SK-N-SH (cell line): ENCODE data around the gene ELOA. TPM values are rescaled to one million over a fixed set of nuclear protein-coding genes. Genes with fewer than 3 reads are reported as not detected.

Experiments
- CTCF ChIA-PET: fragments of 300-600, 350-600 bp; formaldehyde crosslinking; extraction: SDS; loops from one replicate; lab custom pipeline; 2021; lab: Yijun Ruan, JAX
- POLR2A ChIA-PET: fragments of 350-600 bp; sonication (Branson Sonifier 250); formaldehyde crosslinking; extraction: SDS; loops from one replicate; lab custom pipeline; 2020; ENCODE audit warnings: antibody characterized with exemption, inconsistent platforms; lab: Yijun Ruan, JAX
- DNase-seq: peaks from one replicate; pipeline ENCODE4 v3.0.0; 2012
- H2AFZ ChIP-seq: fragments of 200-600 bp; sonication (generic); 2 replicates; pipeline ENCODE4 v1.8.1; 2016; ENCODE audit warnings: antibody characterized with exemption, mild to moderate bottlenecking, low read depth
- H3F3A ChIP-seq: fragments of 200-600 bp; sonication (generic); replicated peaks from 2 replicates; pipeline ENCODE3; 2016; ENCODE audit warnings: antibody characterized with exemption, mild to moderate bottlenecking; ENCODE audit not compliant: insufficient read depth
- H3K27ac ChIP-seq, 2 experiments: fragments of 200-500 bp in 1 of 2; fragments of 200-600 bp in 1 of 2; sonication (Bioruptor generic) in 1 of 2; sonication (generic), shearing (Covaris generic) in 1 of 2; 2 replicates each; pipeline versions ENCODE4 v1.5.1 to v1.6.1; 2014 to 2016; ENCODE audit warnings: low read depth in 2 of 2, inconsistent platforms in 1 of 2, low read length in 1 of 2, mild to moderate bottlenecking in 1 of 2, mixed read lengths in 1 of 2
- H3K27me3 ChIP-seq: fragments of 200-600 bp; sonication (generic), shearing (Covaris generic); 2 replicates; pipeline ENCODE4 v1.6.1; 2016; ENCODE audit warnings: mixed run types; ENCODE audit not compliant: insufficient read depth
- H3K36me3 ChIP-seq, 2 experiments: fragments of 200-500 bp in 1 of 2; fragments of 200-600 bp in 1 of 2; sonication (Bioruptor generic) in 1 of 2; sonication (generic) in 1 of 2; replicated peaks in 1 of 2; 2 replicates each; pipeline versions ENCODE3 to v1.5.1; 2014 to 2016; ENCODE audit warnings: low read length in 1 of 2, mild to moderate bottlenecking in 1 of 2; ENCODE audit not compliant: insufficient read depth in 2 of 2, control insufficient read depth in 1 of 2
- H3K4me1 ChIP-seq, 2 experiments: fragments of 200-500 bp in 1 of 2; fragments of 200-600 bp in 1 of 2; sonication (Bioruptor generic) in 1 of 2; sonication (generic), shearing (Covaris generic) in 1 of 2; 2 replicates each; pipeline versions ENCODE4 v1.5.1 to v1.6.1; 2014 to 2016; ENCODE audit warnings: low read depth in 1 of 2, low read length in 1 of 2, mixed run types in 1 of 2; ENCODE audit not compliant: insufficient read depth in 2 of 2, control insufficient read depth in 1 of 2
- H3K4me2 ChIP-seq: fragments of 200-600 bp; sonication (generic), shearing (Covaris generic); 2 replicates; pipeline ENCODE4 v1.6.1; 2017; ENCODE audit warnings: mixed run types
- H3K4me3 ChIP-seq, 2 experiments: fragments of 200-500 bp in 1 of 2; fragments of 200-600 bp in 1 of 2; sonication (Bioruptor generic) in 1 of 2; sonication (generic), shearing (Covaris generic) in 1 of 2; 2 replicates each; pipeline versions ENCODE4 v1.5.1 to v1.8.1; 2014 to 2016; ENCODE audit warnings: low read depth in 2 of 2, inconsistent platforms in 1 of 2, low read length in 1 of 2, mild to moderate bottlenecking in 1 of 2, mixed read lengths in 1 of 2, moderate library complexity in 1 of 2
- H3K79me2 ChIP-seq: fragments of 200-600 bp; sonication (generic); 2 replicates; pipeline ENCODE4 v1.8.1; 2017; ENCODE audit warnings: mild to moderate bottlenecking; ENCODE audit not compliant: insufficient read depth
- H3K9ac ChIP-seq: fragments of 200-600 bp; sonication (generic); 2 replicates; pipeline ENCODE4 v1.6.1; 2017; ENCODE audit warnings: mixed run types
- H3K9me2 ChIP-seq: fragments of 200-600 bp; sonication (generic); 2 replicates; pipeline ENCODE4 v1.6.1; 2017; ENCODE audit warnings: mixed run types
- H3K9me3 ChIP-seq: fragments of 200-600 bp; sonication (generic); 2 replicates; pipeline ENCODE4 v1.6.1; 2017; ENCODE audit warnings: mixed run types, mild to moderate bottlenecking, moderate library complexity
- H4K20me1 ChIP-seq: fragments of 200-600 bp; sonication (generic); 2 replicates; pipeline ENCODE4 v1.6.1; 2017; ENCODE audit warnings: mild to moderate bottlenecking, mixed run types; ENCODE audit not compliant: insufficient read depth
- EP300 ChIP-seq, 2 experiments: IDR thresholded peaks; 2 replicates each; pipeline versions ENCODE4 v1.4.0 to v1.6.1; 2012; ENCODE audit warnings: borderline replicate concordance in 1 of 2, low read depth in 1 of 2, low read length in 1 of 2
- GATA2 ChIP-seq: sonication (generic); formaldehyde crosslinking; IDR thresholded peaks from 2 replicates; pipeline ENCODE4 v1.5.0; 2020; ENCODE audit warnings: mild to moderate bottlenecking, missing genetic modification reagents
- RAD21 ChIP-seq: IDR thresholded peaks from 2 replicates; pipeline ENCODE4 v1.6.1; 2012; ENCODE audit warnings: mild to moderate bottlenecking, low read length
- SMC3 ChIP-seq: IDR thresholded peaks from 2 replicates; pipeline ENCODE4 v1.6.1; 2012; ENCODE audit warnings: low read depth, low read length, improper control_type of control experiment
- TEAD4 ChIP-seq: IDR thresholded peaks from 2 replicates; pipeline ENCODE4 v1.4.0; 2012; ENCODE audit warnings: mild to moderate bottlenecking, borderline replicate concordance; ENCODE audit not compliant: insufficient read depth
- WGBS: methylation state at CpG from one replicate; pipeline ENCODE4 v1.1.6; 2017; ENCODE audit warnings: low lambda C conversion rate; 5-methylcytosine and 5-hydroxymethylcytosine counted together
- polyA plus RNA-seq, 3 experiments: library from polyadenylated mRNA; depleted of rRNA; stranded (reverse); fragments of >200 nt; gene quantifications; 2 replicates each; pipeline ENCODE4 v1.2.3, GENCODE V29; 2012
- TF ChIP-seq, protein P1 (sequence below): IDR thresholded peaks from 2 replicates; pipeline ENCODE4 v1.6.1; 2012; ENCODE audit warnings: mild to moderate bottlenecking, low read depth, low read length, moderate library complexity
- TF ChIP-seq, protein P2 (sequence below): IDR thresholded peaks from 2 replicates; pipeline ENCODE4; 2012
- TF ChIP-seq, protein P3 (sequence below): fragments of 200-600 bp; sonication (generic); IDR thresholded peaks from 2 replicates; pipeline ENCODE4 v1.6.1; 2017; ENCODE audit warnings: antibody characterized with exemption, mild to moderate bottlenecking, moderate library complexity

The ELOA gene
- polyA plus RNA-seq, 1 of the 3 experiments (the other 2 are of a cell fraction), result 14.5 TPM

DNA sequence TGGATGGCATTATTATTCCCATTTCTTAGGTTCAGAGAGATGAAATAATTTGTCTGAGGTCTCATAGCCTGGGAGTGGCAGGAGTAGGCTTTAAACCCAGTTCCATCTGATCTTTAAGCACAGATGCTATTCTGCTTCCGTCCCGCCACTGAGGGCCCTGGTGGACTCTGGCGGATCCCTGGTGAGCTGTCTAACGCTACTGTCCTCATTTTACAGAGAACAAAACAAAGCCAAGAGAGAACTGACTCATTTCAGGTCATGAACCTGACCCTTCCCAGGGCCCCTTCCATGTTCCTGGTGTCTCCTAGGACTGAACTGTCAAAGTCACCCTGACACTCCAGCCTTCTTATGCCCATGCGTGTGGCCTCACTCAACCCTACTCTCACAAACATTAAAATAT, 60.4 kb downstream of the ELOA start (continued):
- TF ChIP-seq, protein P1, sequence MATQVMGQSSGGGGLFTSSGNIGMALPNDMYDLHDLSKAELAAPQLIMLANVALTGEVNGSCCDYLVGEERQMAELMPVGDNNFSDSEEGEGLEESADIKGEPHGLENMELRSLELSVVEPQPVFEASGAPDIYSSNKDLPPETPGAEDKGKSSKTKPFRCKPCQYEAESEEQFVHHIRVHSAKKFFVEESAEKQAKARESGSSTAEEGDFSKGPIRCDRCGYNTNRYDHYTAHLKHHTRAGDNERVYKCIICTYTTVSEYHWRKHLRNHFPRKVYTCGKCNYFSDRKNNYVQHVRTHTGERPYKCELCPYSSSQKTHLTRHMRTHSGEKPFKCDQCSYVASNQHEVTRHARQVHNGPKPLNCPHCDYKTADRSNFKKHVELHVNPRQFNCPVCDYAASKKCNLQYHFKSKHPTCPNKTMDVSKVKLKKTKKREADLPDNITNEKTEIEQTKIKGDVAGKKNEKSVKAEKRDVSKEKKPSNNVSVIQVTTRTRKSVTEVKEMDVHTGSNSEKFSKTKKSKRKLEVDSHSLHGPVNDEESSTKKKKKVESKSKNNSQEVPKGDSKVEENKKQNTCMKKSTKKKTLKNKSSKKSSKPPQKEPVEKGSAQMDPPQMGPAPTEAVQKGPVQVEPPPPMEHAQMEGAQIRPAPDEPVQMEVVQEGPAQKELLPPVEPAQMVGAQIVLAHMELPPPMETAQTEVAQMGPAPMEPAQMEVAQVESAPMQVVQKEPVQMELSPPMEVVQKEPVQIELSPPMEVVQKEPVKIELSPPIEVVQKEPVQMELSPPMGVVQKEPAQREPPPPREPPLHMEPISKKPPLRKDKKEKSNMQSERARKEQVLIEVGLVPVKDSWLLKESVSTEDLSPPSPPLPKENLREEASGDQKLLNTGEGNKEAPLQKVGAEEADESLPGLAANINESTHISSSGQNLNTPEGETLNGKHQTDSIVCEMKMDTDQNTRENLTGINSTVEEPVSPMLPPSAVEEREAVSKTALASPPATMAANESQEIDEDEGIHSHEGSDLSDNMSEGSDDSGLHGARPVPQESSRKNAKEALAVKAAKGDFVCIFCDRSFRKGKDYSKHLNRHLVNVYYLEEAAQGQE, result no peak
- TF ChIP-seq EP300 (IDR thresholded peaks at IDR 0.05; ENCODE audit: borderline replicate concordance in 1 of 2, low read depth in 1 of 2, low read length in 1 of 2) (no peak), TEAD4 (no peak)
- TF ChIP-seq, protein P2, sequence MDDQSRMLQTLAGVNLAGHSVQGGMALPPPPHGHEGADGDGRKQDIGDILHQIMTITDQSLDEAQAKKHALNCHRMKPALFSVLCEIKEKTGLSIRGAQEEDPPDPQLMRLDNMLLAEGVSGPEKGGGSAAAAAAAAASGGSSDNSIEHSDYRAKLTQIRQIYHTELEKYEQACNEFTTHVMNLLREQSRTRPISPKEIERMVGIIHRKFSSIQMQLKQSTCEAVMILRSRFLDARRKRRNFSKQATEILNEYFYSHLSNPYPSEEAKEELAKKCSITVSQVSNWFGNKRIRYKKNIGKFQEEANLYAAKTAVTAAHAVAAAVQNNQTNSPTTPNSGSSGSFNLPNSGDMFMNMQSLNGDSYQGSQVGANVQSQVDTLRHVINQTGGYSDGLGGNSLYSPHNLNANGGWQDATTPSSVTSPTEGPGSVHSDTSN, result no peak

DNA sequence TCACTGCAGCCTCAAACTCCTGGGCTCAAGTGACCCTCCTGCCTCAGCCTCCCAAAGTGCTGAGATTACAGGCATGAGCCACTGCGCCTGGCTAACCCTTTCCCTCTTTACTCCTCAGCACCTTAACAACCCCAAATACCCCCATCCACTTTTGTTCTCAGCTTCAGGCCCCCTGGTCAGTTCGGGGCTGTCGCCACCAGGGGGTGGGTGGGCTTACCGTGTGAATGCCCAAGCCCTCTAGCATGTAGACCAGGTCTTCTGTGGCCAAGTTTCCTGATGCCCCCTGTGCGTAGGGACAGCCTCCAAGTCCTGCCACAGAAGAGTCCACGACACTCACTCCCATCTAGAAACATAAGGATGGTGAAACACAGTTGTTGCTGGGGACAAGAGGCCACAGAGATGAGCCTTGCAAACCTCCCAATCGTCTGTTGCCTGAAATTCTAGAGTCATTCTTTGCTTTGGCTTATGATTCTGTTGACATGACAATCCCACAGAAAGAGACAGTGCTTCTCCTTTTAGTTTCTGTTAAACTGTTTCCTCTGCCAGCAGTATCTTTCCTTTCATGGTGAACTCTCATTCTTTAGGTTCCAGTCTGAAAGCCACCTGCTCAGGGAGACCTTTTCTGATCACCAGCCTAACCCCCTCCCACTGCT, 61.0 kb downstream of the ELOA start:
- Histone ChIP-seq H3K4me2 (no peak overlapping the region), H3K27ac (no peak overlapping the region), H3K36me3 (no peaks in the 10 kb centered on the region), H3K79me2 (no peaks in the 10 kb centered on the region), H3K9me3 (no peaks in the 10 kb centered on the region), H3K9me2 (no peaks in the 10 kb centered on the region), H3K4me1 (peaks cover 5 to 23% of the 10 kb centered on the region in 2 experiments; a peak in 1 of 4 replicates), H4K20me1 (no peaks in the 10 kb centered on the region), H3K9ac (no peak overlapping the region), H2AFZ (no peak overlapping the region), H3F3A (peaks cover 9% of the 10 kb centered on the region), H3K4me3 (no peak overlapping the region)
- 61% methylated on average over 5 of the region's 7 CpGs for WGBS
- DNase-seq, result peak; percentile 48
- CTCF ChIA-PET, result interaction anchor here (1.0 to 4.3 kb wide), 2 partner anchors 25 to 112 kb away, joined by 3 to 26 read pairs; no protein-coding TSS in a partner anchor
- TF ChIP-seq, protein P3, sequence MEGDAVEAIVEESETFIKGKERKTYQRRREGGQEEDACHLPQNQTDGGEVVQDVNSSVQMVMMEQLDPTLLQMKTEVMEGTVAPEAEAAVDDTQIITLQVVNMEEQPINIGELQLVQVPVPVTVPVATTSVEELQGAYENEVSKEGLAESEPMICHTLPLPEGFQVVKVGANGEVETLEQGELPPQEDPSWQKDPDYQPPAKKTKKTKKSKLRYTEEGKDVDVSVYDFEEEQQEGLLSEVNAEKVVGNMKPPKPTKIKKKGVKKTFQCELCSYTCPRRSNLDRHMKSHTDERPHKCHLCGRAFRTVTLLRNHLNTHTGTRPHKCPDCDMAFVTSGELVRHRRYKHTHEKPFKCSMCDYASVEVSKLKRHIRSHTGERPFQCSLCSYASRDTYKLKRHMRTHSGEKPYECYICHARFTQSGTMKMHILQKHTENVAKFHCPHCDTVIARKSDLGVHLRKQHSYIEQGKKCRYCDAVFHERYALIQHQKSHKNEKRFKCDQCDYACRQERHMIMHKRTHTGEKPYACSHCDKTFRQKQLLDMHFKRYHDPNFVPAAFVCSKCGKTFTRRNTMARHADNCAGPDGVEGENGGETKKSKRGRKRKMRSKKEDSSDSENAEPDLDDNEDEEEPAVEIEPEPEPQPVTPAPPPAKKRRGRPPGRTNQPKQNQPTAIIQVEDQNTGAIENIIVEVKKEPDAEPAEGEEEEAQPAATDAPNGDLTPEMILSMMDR, result peak; percentile 43
- TF ChIP-seq GATA2, result no peak
- TF ChIP-seq RAD21, result peak; percentile 26
- TF ChIP-seq SMC3, result peak; percentile 13; the same call in 1 of the 2 replicates
- TF ChIP-seq, all 33 proteins: peak for 3
- H3K27me3 ChIP-seq, result no peaks in the 10 kb centered on the region
- POLR2A ChIA-PET, result no interaction called here
